ENCODE measurements around the gene PLXDC2.

DNA sequence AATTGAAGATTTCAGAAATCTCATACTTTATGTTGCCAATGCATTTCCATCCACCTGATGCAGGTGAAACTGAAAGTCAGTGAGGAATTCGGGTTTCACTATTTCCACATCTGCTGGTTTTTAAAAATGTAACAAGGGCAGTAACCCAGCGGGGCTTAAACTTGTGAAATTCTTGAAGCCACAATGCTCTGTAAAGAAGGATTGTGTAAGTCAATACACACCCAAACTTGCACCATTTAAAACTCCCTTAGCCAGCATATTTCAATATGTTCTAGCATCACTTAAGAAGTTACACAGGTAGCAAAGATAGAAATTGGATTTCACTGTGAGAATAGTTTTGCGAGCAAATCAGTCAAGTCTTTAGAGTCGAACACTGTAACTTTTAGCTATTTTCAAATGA is 386.1 kb downstream of the PLXDC2 start:
- TF ChIP-seq, protein P1, sequence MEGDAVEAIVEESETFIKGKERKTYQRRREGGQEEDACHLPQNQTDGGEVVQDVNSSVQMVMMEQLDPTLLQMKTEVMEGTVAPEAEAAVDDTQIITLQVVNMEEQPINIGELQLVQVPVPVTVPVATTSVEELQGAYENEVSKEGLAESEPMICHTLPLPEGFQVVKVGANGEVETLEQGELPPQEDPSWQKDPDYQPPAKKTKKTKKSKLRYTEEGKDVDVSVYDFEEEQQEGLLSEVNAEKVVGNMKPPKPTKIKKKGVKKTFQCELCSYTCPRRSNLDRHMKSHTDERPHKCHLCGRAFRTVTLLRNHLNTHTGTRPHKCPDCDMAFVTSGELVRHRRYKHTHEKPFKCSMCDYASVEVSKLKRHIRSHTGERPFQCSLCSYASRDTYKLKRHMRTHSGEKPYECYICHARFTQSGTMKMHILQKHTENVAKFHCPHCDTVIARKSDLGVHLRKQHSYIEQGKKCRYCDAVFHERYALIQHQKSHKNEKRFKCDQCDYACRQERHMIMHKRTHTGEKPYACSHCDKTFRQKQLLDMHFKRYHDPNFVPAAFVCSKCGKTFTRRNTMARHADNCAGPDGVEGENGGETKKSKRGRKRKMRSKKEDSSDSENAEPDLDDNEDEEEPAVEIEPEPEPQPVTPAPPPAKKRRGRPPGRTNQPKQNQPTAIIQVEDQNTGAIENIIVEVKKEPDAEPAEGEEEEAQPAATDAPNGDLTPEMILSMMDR (IDR thresholded peaks at IDR 0.05 in 8 of 11, conservative IDR thresholded peaks at IDR 0.05 in 3 of 11) = no peak
- no peak for TF ChIP-seq POLR2AphosphoS5 (IDR thresholded peaks at IDR 0.05)
- TF ChIP-seq POLR2A (IDR thresholded peaks at IDR 0.05) = no peak
